ENCODE results near the gene CNTN4.

Gene CNTN4

DNA sequence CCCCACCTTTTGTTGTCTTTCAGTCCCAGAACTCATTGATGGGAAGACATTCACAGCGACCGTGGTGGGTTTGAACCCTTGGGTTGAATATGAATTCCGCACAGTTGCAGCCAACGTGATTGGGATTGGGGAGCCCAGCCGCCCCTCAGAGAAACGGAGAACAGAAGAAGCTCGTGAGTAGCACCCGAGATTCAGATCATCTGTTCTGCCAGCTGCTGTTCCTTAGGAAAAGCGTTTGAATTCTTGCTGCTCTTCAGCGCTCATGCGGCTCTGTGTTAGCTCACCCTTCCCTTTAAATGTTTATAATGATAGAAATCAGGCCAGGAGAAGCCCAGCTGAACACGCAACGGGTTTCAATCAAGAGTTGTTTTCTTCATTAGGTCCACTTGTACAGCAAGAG, 938.5 kb downstream of the CNTN4 start:
- no peaks in the 10 kb centered on the region for H4K20me1 ChIP-seq (ENCODE audit: insufficient read depth, low read length)
- no peaks in the 10 kb centered on the region for H3K36me3 ChIP-seq (ENCODE audit: insufficient read depth, low read length)
- no peaks in the 10 kb centered on the region for H3K79me2 ChIP-seq (ENCODE audit: insufficient read depth, low read length)
- no peaks in the 10 kb centered on the region for H3K4me1 ChIP-seq (ENCODE audit: insufficient read depth, low read length, severe bottlenecking)
- H3K9me3 ChIP-seq (ENCODE audit: low read length), result no peaks in the 10 kb centered on the region
- H2AFZ ChIP-seq (ENCODE audit: low read length), result no peak overlapping the region
- no peak overlapping the region for H3K27ac ChIP-seq (ENCODE audit: low read depth, low read length, poor library complexity, severe bottlenecking)
- no peaks in the 10 kb centered on the region for H3F3A ChIP-seq (ENCODE audit: insufficient read depth, low read length)
- H3K27me3 ChIP-seq (ENCODE audit: insufficient read depth, low read length), result no peaks in the 10 kb centered on the region
- H3K9me2 ChIP-seq (ENCODE audit: low read depth, low read length), result no peaks in the 10 kb centered on the region
- H3K9ac ChIP-seq (ENCODE audit: low read length), result no peak overlapping the region
- no peak for TF ChIP-seq EZH2 (IDR thresholded peaks at IDR 0.05; ENCODE audit: borderline replicate concordance, low read length)
- TF ChIP-seq, protein P1, sequence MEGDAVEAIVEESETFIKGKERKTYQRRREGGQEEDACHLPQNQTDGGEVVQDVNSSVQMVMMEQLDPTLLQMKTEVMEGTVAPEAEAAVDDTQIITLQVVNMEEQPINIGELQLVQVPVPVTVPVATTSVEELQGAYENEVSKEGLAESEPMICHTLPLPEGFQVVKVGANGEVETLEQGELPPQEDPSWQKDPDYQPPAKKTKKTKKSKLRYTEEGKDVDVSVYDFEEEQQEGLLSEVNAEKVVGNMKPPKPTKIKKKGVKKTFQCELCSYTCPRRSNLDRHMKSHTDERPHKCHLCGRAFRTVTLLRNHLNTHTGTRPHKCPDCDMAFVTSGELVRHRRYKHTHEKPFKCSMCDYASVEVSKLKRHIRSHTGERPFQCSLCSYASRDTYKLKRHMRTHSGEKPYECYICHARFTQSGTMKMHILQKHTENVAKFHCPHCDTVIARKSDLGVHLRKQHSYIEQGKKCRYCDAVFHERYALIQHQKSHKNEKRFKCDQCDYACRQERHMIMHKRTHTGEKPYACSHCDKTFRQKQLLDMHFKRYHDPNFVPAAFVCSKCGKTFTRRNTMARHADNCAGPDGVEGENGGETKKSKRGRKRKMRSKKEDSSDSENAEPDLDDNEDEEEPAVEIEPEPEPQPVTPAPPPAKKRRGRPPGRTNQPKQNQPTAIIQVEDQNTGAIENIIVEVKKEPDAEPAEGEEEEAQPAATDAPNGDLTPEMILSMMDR (IDR thresholded peaks at IDR 0.05; ENCODE audit: low read length), result no peak
- H3K4me3 ChIP-seq (ENCODE audit: low read depth, low read length, poor library complexity, severe bottlenecking), result no peak overlapping the region
- no peak overlapping the region for H3K4me2 ChIP-seq (ENCODE audit: low read length)

DNA sequence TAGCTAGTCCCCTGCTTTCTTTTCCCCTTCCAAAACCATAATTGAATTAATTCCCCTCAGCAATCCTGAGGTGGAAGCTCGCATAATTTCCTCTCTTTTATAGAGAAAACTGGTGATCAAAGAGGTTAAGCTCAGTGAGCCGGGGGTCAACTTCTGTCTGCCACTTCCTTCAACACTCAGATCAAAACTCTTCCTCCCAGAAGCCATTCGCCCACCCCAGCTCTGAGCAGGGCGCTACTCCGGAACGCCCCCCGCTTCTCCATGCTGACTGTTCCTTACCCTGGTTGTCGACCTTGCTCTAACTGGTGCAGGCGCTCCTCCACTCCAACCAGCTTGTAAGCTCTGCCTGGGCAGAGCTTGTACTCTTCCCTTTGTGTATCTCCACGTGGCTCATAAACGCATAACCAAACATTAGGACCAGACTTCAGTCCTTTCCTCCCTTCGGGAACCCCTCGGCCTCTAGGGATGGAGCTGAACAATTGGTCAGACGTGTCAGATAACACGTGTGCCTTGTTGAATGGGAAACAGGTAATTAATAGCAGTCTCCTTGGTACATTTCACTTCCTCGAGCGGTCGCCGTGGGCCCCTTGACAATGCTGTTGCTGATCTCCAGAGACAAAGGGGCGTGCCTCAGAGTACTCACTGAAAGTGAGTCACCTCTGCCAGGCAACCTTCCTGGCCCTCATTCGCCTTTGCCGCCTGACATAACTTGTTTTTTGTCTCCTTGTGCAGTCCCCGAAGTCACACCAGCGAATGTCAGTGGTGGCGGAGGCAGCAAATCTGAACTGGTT, 939.7 kb downstream of the CNTN4 start:
- Histone ChIP-seq H3K4me2 (ENCODE audit: low read length) (no peak overlapping the region), H2AFZ (ENCODE audit: low read length) (no peak overlapping the region), H4K20me1 (ENCODE audit: insufficient read depth, low read length) (no peaks in the 10 kb centered on the region), H3K36me3 (ENCODE audit: insufficient read depth, low read length) (no peaks in the 10 kb centered on the region), H3F3A (ENCODE audit: insufficient read depth, low read length) (no peaks in the 10 kb centered on the region), H3K4me3 (ENCODE audit: low read depth, low read length, poor library complexity, severe bottlenecking) (no peak overlapping the region), H3K79me2 (ENCODE audit: insufficient read depth, low read length) (no peaks in the 10 kb centered on the region), H3K27ac (ENCODE audit: low read depth, low read length, poor library complexity, severe bottlenecking) (no peak overlapping the region), H3K9me2 (ENCODE audit: low read depth, low read length) (no peaks in the 10 kb centered on the region), H3K4me1 (ENCODE audit: insufficient read depth, low read length, severe bottlenecking) (no peaks in the 10 kb centered on the region), H3K9ac (ENCODE audit: low read length) (no peak overlapping the region), H3K27me3 (ENCODE audit: insufficient read depth, low read length) (no peaks in the 10 kb centered on the region), H3K9me3 (ENCODE audit: low read length) (no peaks in the 10 kb centered on the region)
- no peak for TF ChIP-seq EZH2 (IDR thresholded peaks at IDR 0.05; ENCODE audit: borderline replicate concordance, low read length)
- TF ChIP-seq, protein P1 (IDR thresholded peaks at IDR 0.05; ENCODE audit: low read length), result no peak

DNA sequence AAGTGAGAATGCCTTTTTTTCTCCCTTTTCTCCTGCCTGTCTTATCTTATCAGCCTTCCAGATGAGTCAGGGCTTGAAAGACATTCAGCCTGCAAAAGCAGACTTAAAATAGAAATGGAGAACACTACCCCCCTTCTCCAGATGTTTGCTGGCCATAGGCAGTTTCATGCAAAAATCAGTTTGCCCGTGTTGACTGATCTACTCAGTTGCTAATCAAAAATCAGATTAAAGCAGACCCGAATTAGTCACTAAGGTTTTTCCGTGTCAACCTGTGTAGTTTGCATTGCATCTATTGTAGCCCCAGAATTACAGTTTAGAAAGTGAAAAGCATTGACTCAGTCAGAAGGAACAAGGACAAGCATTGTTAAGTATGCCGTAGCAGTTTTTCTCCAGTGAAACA, 955.3 kb downstream of the CNTN4 start:
- Histone ChIP-seq H3K36me3 (ENCODE audit: insufficient read depth, low read length) (no peaks in the 10 kb centered on the region), H3F3A (ENCODE audit: insufficient read depth, low read length) (no peaks in the 10 kb centered on the region), H3K9ac (ENCODE audit: low read length) (no peak overlapping the region), H3K4me1 (ENCODE audit: insufficient read depth, low read length, severe bottlenecking) (no peaks in the 10 kb centered on the region), H3K9me3 (ENCODE audit: low read length) (no peaks in the 10 kb centered on the region), H3K79me2 (ENCODE audit: insufficient read depth, low read length) (no peaks in the 10 kb centered on the region), H3K4me2 (ENCODE audit: low read length) (no peak overlapping the region), H4K20me1 (ENCODE audit: insufficient read depth, low read length) (no peaks in the 10 kb centered on the region), H3K9me2 (ENCODE audit: low read depth, low read length) (no peaks in the 10 kb centered on the region), H2AFZ (ENCODE audit: low read length) (no peak overlapping the region), H3K4me3 (ENCODE audit: low read depth, low read length, poor library complexity, severe bottlenecking) (no peak overlapping the region), H3K27me3 (ENCODE audit: insufficient read depth, low read length) (no peaks in the 10 kb centered on the region), H3K27ac (ENCODE audit: low read depth, low read length, poor library complexity, severe bottlenecking) (no peak overlapping the region)
- no peak for TF ChIP-seq EZH2 (IDR thresholded peaks at IDR 0.05; ENCODE audit: borderline replicate concordance, low read length)
- TF ChIP-seq, protein P1 (IDR thresholded peaks at IDR 0.05; ENCODE audit: low read length), result no peak
